ENCODE results near the gene PAX7.

PAX7 gene

GRCh38 chr1:18642278-18643095, 11.8 kb downstream of the PAX7 start:
- no peak for DNase-seq

- DNase-seq, result no peak
Measured at GRCh38 chr1:18643154-18644012, 12.7 kb downstream of the PAX7 start.

GRCh38 chr1:18644013-18644399, 13.4 kb downstream of the PAX7 start:
- no peak for DNase-seq

GRCh38 chr1:18644446-18644845, 13.8 kb downstream of the PAX7 start:
- no peak for DNase-seq

GRCh38 chr1:18644973-18645746, 14.5 kb downstream of the PAX7 start:
- no peak for DNase-seq

- DNase-seq, result no peak
Measured at GRCh38 chr1:18645747-18646090, 15.1 kb downstream of the PAX7 start.

DNA sequence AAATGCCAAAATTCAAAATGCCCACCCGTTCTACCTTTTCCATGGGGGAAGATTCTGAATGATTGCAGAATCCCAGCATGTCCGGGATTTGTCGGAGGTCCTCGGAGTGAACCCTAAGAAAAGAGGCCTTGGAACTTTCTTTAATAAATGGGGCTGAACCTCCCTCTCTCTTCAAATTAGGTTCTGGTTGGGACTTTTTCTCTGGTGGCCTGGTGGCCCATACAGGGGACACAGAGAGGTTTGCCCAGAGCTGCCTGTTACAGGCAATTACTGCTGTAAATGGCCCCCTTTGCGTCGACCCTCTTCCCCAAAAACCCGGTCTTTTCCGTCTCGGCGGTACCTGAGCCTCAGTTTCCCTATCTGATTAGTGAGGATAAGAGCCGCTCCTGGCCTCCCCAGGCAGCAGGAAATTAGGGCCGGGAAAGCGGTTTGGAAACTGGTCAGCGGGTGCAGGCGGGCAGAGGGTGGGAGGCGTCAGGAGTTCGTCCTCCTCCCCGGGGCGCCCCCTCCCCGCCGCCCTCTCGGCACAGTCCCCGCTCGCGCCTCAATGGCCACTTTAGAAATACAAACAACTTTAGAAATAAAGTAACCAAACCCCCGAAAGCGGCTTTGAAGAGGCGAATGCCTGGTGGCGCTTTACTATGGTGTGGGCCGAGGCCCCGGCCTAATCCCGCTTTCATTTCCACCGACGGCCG, 15.6 kb downstream of the PAX7 start:
- no peak for DNase-seq

DNA sequence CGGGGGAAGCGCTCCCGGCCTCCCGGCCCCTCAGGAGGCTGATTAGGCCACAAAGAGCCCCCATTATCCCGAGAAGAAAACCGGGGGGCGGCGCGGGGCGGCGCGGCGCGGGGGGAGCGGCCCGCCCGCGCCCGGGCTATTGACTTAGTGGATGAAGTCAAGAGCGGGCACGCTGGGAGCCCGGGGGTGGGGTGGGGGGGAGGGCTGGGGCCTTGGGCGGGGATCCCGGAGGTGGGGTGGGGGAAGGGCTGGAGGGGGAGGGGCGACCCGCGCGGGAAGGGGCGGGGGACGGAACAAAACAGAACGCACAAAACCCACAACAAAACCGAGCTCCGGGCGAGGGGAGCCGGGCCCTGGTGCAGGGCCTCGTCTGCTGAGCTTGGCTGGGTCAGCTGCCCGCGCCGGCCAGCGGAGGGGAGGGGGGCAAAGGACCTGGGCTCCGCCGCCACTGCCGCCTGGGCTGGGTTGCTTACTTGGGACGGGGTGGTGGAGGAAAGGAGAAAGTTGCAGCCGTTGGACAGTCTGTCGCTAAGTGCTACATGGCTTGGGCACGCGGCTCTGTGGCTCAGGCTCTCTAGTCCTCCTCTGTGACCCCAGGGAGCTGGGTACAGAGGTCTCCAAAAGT, 16.3 kb downstream of the PAX7 start:
- DNase-seq, result no peak

DNA sequence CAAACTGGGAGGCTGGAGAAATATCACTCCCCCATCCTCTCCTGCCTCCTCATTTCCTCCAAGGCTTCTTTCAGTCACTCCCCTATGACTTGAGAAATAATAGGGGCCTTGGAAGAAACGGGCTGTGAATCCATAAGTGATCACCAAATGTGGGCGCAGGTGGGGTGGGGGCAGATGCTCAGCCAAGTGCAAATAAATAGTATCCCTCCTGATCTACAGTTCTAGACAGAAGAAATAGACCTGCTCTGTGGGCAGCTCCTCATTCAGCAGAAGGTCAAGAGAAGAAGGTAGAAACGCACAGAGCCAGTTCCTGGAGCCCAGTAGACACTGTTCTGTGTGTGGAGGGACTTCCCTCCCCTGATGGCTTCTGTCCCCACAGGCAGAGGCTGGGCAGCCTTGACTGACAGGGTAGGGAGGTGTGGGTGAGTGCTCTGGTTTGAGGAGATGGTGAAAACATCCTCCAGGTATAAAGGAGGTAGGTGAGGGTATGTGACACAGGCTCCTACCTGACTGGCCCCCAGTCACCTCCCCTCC, 17.1 kb downstream of the PAX7 start:
- no peak for DNase-seq

DNA sequence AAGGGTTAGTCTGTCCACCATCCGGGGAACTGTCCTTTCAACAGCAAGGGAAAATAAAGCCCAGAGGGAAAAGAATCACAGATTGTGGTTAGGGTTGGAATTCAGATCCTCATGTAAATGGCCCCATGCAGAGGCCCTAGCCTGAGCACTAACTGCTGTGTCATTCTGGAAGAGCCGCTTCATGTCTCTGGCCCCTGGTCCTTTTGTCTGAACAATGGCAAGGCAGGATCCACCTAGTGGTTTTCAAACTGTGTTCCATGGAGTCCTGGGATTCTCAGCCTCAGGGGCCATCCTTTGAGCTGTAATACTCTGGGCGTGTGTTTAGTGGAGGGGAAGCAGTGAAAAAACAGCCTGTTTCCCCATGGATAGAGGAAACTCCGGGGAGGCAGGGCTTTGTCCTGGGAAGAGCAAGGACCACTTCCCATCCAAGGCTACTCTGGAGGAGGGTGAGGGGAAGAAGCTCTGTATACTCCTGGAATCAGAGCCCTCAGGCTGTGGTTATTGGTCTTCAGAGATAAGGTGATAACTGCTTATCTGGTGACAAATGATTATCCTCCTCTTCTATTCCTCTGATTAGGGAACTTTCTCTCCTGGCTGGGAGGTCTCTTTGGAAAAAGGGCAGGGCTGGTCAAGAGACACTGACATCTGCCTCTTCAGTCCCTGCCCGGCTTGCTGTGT, 19.2 kb downstream of the PAX7 start:
- no peak for DNase-seq

- DNase-seq, result no peak
Measured at GRCh38 chr1:18651713-18652112, 21.1 kb downstream of the PAX7 start.

- no peak for DNase-seq
Measured at GRCh38 chr1:18652791-18653190, 22.1 kb downstream of the PAX7 start.

DNA sequence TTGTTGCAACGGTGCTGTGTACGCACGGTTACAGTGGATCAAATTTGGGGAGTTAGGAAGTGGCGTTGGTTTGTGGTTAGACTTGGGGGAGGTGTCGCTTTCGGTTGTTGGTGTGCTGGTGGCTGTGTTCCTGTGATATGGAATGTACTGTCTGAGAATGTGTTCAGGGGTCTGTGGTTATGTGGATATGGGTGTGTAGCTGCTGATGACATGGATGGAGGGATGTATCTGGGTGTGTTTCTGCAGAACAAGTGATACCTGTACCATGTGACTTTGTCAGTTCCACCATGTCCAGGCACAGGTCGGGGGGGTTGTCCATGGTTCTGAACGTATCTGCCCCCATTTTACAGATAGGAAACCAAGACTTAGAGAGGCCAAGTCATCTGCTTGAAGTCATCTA, 22.7 kb downstream of the PAX7 start:
- DNase-seq, result no peak

DNA sequence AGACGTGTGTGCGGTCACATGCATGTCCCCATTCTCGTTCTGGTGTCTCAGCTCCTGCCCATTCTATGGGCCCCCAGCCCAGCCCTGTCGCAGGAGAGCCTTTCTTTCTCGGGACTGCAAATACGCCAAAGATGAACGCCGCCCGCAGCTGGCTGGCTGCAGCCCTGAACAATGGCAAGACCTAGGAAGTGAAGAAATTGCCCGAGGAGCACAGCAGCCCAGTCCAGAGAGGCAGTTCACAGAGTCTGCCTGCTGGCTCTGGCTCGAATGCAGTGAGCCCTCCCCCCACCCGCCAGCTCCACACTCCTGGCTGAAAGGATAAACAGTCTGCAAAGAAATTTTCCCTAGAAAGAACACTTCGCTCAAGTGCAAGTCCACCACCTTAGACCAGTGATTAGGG, 23.3 kb downstream of the PAX7 start:
- no peak for DNase-seq

DNA sequence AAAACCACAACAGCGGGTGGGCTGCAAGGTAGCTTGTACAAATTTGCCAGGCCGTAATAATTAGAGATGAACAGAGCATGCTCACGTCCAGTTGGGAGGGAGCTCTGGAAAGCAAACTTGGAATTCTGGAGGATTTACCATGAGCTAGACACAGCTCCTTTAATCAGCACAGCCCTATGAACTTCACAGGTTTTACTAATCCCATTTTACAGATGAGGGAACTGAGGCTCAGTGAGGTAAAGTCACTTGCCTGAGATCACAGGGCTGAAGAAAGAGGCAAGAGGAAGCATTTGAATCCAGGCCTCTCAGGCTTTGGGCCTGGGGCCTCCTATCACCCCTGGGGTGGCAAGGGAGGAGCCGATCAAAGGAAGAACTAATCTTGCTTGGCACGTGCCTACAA, 24.0 kb downstream of the PAX7 start:
- no peak for DNase-seq

GRCh38 chr1:18657506-18658201, 27.0 kb downstream of the PAX7 start:
- no peak for DNase-seq

DNA sequence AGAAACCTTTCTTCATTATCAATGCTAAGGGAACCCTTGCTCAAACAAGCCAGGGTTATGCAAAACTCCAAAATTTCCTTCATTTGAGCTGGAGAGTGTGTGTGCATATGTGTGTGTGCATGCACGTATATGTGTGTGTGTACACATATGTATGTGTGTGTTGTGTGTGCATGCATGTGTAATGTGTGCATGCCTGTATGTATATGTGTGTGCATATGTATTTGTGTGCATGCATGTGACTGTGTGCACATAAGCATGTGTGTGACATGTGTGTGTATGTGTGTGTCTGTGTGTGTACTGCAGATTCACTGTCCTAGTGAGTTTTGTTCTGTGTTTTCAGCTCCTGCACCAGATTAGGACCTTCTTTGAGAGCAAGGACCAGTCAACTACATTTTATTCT, 28.2 kb downstream of the PAX7 start:
- no peak for DNase-seq

DNA sequence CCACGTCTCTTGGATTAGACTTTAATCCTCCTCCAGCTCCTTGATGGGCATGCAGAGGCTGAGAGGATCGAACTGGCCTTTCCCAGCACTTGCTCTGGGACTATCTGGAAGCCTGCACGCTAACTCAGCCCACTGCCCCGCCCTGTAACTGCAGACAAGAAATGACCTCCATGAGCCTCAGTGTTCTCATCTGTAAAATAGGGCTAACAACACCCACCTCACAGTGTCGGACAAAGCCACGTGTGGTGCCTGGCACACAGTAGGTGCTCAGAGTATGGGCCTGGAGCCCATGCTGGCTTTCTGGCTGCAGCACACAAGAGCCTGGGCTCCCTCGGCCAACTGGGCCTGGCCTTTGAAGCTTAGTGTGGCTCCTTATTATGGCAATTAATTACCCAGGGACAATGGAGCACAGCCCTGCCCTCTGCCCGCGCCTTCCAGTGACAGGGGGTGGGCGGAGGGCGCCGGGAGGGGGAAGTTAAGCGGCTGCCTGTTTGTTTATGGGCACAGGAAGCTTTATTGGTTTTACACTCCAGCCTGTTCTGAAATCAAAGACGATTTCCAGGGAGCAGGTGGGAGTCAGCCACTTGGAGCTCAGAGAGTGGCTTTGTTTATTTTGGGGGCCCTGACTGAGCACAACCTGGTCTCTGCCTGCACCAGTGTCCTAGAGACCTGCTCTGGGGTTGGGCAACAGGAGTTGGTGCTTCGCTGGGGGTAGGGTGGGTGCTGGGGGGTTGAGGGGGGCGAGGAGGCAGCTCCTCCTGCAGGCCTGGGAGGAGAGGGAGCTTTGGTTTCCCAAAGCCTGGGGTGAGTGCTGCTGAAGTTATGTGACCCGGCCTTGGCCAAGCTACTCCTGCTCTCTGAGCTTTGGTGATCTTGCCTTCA, 31.0 kb downstream of the PAX7 start:
- DNase-seq, result no peak

DNA sequence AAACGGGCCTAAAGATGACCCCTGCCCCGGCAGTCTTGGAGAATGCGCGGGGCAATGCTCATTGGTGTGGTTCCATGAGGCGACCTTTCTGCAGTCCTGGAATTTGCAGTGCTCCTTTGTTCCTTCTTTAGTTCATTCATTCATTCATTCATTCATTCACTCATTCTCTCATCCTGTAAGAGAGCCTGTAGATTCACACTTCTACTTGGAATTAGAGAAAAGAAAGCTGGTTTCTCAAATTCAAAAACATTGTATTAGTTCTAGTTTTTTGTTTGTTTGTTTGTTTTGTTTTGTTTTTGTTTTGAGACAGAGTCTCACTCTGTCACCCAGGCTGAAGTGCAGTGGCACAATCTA, 31.6 kb downstream of the PAX7 start:
- DNase-seq, result no peak
